A673 (cell line): ENCODE results near the gene HGF.

Experiments used
- CTCF ChIP-seq: fragments of 300-800, 200-600 bp; sonication (generic); conservative IDR thresholded peaks from 2 replicates; pipeline ENCODE4 v1.5.1; 2017; ENCODE audit warnings: low read depth, mild to moderate bottlenecking, antibody characterized with exemption, low read length, moderate library complexity, mixed read lengths
- EZH2 ChIP-seq: fragments of 200-600 bp; sonication (generic); IDR thresholded peaks from 2 replicates; pipeline ENCODE4 v1.6.1; 2017; ENCODE audit warnings: borderline replicate concordance, low read depth, mild to moderate bottlenecking, mixed read lengths, antibody characterized with exemption, low read length; ENCODE audit not compliant: poor library complexity, severe bottlenecking

GRCh38 chr7:81761031-81761430 is 8.8 kb downstream of the HGF start:
- TF ChIP-seq CTCF (no peak), EZH2 (no peak)
